ENCODE data around the gene PRR5L.

GRCh38 chr11:36264973-36265344 lies 31.1 kb upstream of the PRR5L start:
- TF ChIP-seq CTCF (IDR thresholded peaks at IDR 0.05) (no peak), POLR2A (IDR thresholded peaks at IDR 0.05) (no peak)
